Astrocyte (in vitro differentiated cells and primary cell): Measurements from ENCODE around the gene PLEKHG1. TPM values are rescaled to one million over a fixed set of nuclear protein-coding genes. Genes with fewer than 3 reads are reported as not detected.

ENCODE experiments used
- DNase-seq: peaks from one replicate; pipeline ENCODE4 v3.0.0-alpha.2; 2010; ENCODE audit warnings: low read depth
- FAIRE-seq: peaks from 2 replicates; lab custom pipeline; 2011; peaks lifted over from hg19 to GRCh38; lab: Jason Lieb, UNC
- H2AFZ ChIP-seq: 2 replicates; pipeline ENCODE4 v1.6.0; 2012; ENCODE audit warnings: low read depth, low read length, inconsistent platforms
- H3K27ac ChIP-seq: 2 replicates; pipeline ENCODE4 v1.5.1; 2011; ENCODE audit warnings: low read depth, low read length, inconsistent platforms
- H3K27me3 ChIP-seq: 2 replicates; pipeline ENCODE4 v1.6.0; 2011; ENCODE audit warnings: low read length, inconsistent platforms; ENCODE audit not compliant: insufficient read depth
- H3K36me3 ChIP-seq: 2 replicates; pipeline ENCODE4 v1.5.1; 2011; ENCODE audit warnings: low read length, inconsistent platforms; ENCODE audit not compliant: insufficient read depth
- H3K4me1 ChIP-seq: 2 replicates; pipeline ENCODE4 v1.5.1; 2011; ENCODE audit warnings: low read length, inconsistent platforms; ENCODE audit not compliant: insufficient read depth
- H3K4me2 ChIP-seq: 2 replicates; pipeline ENCODE4 v1.6.0; 2012; ENCODE audit warnings: low read length, inconsistent platforms
- H3K4me3 ChIP-seq: 2 replicates; pipeline ENCODE4 v1.5.1; 2011; ENCODE audit warnings: low read depth, mild to moderate bottlenecking, low read length, inconsistent platforms; ENCODE audit not compliant: insufficient read depth
- H3K79me2 ChIP-seq: 2 replicates; pipeline ENCODE4 v1.6.0; 2012; ENCODE audit warnings: mild to moderate bottlenecking, low read length, inconsistent platforms; ENCODE audit not compliant: insufficient read depth
- H3K9ac ChIP-seq: 2 replicates; pipeline ENCODE4 v1.6.0; 2012; ENCODE audit warnings: mild to moderate bottlenecking, low read length, inconsistent platforms
- H3K9me3 ChIP-seq: 2 replicates; pipeline ENCODE4 v1.5.1; 2012; ENCODE audit warnings: low read depth, mild to moderate bottlenecking, low read length, inconsistent platforms; ENCODE audit not compliant: insufficient read depth
- H4K20me1 ChIP-seq: 2 replicates; pipeline ENCODE4 v1.6.0; 2012; ENCODE audit warnings: low read length, inconsistent platforms; ENCODE audit not compliant: insufficient read depth
- H3K27ac Mint-ChIP-seq: one replicate; pipeline ENCODE4 v1.8.0; 2021; ENCODE audit warnings: mild to moderate bottlenecking, mixed read lengths; ENCODE audit not compliant: unreplicated experiment
- H3K27me3 Mint-ChIP-seq: one replicate; pipeline ENCODE4 v1.8.0; 2021; ENCODE audit warnings: low read depth, mixed read lengths; ENCODE audit not compliant: unreplicated experiment
- H3K36me3 Mint-ChIP-seq: one replicate; pipeline ENCODE4 v1.8.0; 2021; ENCODE audit warnings: low read depth, mixed read lengths; ENCODE audit not compliant: unreplicated experiment
- H3K4me1 Mint-ChIP-seq: one replicate; pipeline ENCODE4 v1.8.0; 2021; ENCODE audit warnings: low read depth, mixed read lengths; ENCODE audit not compliant: unreplicated experiment
- H3K4me3 Mint-ChIP-seq: one replicate; pipeline ENCODE4 v1.8.0; 2021; ENCODE audit warnings: mild to moderate bottlenecking, moderate library complexity, mixed read lengths; ENCODE audit not compliant: unreplicated experiment
- H3K9me3 Mint-ChIP-seq: one replicate; pipeline ENCODE4 v1.8.0; 2021; ENCODE audit warnings: mild to moderate bottlenecking, mixed read lengths; ENCODE audit not compliant: unreplicated experiment
- CTCF ChIP-seq: IDR thresholded peaks from 2 replicates; pipeline ENCODE4 v1.5.1; 2011; ENCODE audit warnings: low read depth, mild to moderate bottlenecking, inconsistent platforms, low read length, moderate library complexity; ENCODE audit not compliant: insufficient read depth
- EZH2 ChIP-seq: IDR thresholded peaks from 2 replicates; pipeline ENCODE4 v1.6.1; 2012; ENCODE audit warnings: mild to moderate bottlenecking, low read length, inconsistent platforms; ENCODE audit not compliant: insufficient read depth
- total RNA-seq: library from RNA; stranded (reverse); gene quantifications from 2 replicates; pipeline ENCODE4 v1.2.1, GENCODE V29; 2021

Gene PLEKHG1
- total RNA-seq, 1 donor from 2014 or later, result 12.1 TPM

GRCh38 chr6:150635906-150636514 lies 36.3 kb downstream of the PLEKHG1 start:
- Histone ChIP-seq H3K9ac (no peak overlapping the region), H3K79me2 (peaks cover 2% of the 10 kb centered on the region), H4K20me1 (no peaks in the 10 kb centered on the region), H3K4me2 (no peak overlapping the region), H3K9me3 (no peaks in the 10 kb centered on the region), H3K4me1 (peaks cover 6% of the 10 kb centered on the region), H3K27ac (no peak overlapping the region), H3K36me3 (no peaks in the 10 kb centered on the region), H3K27me3 (no peaks in the 10 kb centered on the region), H3K4me3 (no peak overlapping the region), H2AFZ (no peak overlapping the region)
- TF ChIP-seq EZH2 (no peak), CTCF (no peak)
- no peaks in the 10 kb centered on the region for H3K36me3 Mint-ChIP-seq
- H3K9me3 Mint-ChIP-seq, result no peaks in the 10 kb centered on the region
- no peak overlapping the region for H3K4me3 Mint-ChIP-seq
- peaks cover 18% of the 10 kb centered on the region for H3K4me1 Mint-ChIP-seq
- FAIRE-seq (no peak), DNase-seq (no peak)
- H3K27ac Mint-ChIP-seq, result no peak overlapping the region
- peaks cover 2% of the 10 kb centered on the region for H3K27me3 Mint-ChIP-seq

- H3K36me3 ChIP-seq, result no peaks in the 10 kb centered on the region
- no peak overlapping the region for H3K4me2 ChIP-seq
- no peak for TF ChIP-seq CTCF
- TF ChIP-seq EZH2, result no peak
- no peaks in the 10 kb centered on the region for H3K27me3 ChIP-seq
- H3K9ac ChIP-seq, result no peak overlapping the region
- H2AFZ ChIP-seq, result no peak overlapping the region
- no peaks in the 10 kb centered on the region for H3K79me2 ChIP-seq
- H3K4me3 Mint-ChIP-seq, result no peak overlapping the region
- FAIRE-seq, result no peak
- no peak overlapping the region for H3K4me3 ChIP-seq
- DNase-seq, result no peak
- no peaks in the 10 kb centered on the region for H3K36me3 Mint-ChIP-seq
- no peaks in the 10 kb centered on the region for H3K9me3 Mint-ChIP-seq
- H3K27ac ChIP-seq, result no peak overlapping the region
- no peaks in the 10 kb centered on the region for H3K27me3 Mint-ChIP-seq
- no peak overlapping the region for H3K27ac Mint-ChIP-seq
- H4K20me1 ChIP-seq, result no peaks in the 10 kb centered on the region
- peaks cover 18% of the 10 kb centered on the region for H3K4me1 Mint-ChIP-seq
- peaks cover 6% of the 10 kb centered on the region for H3K4me1 ChIP-seq
- H3K9me3 ChIP-seq, result no peaks in the 10 kb centered on the region
Measured at GRCh38 chr6:150636808-150637207, 37.1 kb downstream of the PLEKHG1 start.

- H3K36me3 Mint-ChIP-seq, result no peaks in the 10 kb centered on the region
Measured at GRCh38 chr6:150637266-150637665, 37.6 kb downstream of the PLEKHG1 start.

More at GRCh38 chr6:150637266-150637665, 37.6 kb downstream of the PLEKHG1 start:
- Mint-ChIP-seq H3K27ac (no peak overlapping the region), H3K9me3 (no peaks in the 10 kb centered on the region), H3K4me1 (peaks cover 18% of the 10 kb centered on the region), H3K4me3 (no peak overlapping the region), H3K27me3 (no peaks in the 10 kb centered on the region)
- Histone ChIP-seq H3K36me3 (no peaks in the 10 kb centered on the region), H2AFZ (no peak overlapping the region), H3K4me3 (no peak overlapping the region), H4K20me1 (no peaks in the 10 kb centered on the region), H3K79me2 (no peaks in the 10 kb centered on the region), H3K4me1 (peaks cover 6% of the 10 kb centered on the region), H3K27me3 (no peaks in the 10 kb centered on the region), H3K9ac (no peak overlapping the region), H3K4me2 (no peak overlapping the region), H3K27ac (no peak overlapping the region), H3K9me3 (no peaks in the 10 kb centered on the region)
- DNase-seq, result no peak
- TF ChIP-seq EZH2 (no peak), CTCF (no peak)
- FAIRE-seq, result no peak
